ENCODE results near the gene CHRNB2.
A peak's percentile ranks its signal among the peaks of the same experiment; 100 is the strongest.

Gene CHRNB2

DNA sequence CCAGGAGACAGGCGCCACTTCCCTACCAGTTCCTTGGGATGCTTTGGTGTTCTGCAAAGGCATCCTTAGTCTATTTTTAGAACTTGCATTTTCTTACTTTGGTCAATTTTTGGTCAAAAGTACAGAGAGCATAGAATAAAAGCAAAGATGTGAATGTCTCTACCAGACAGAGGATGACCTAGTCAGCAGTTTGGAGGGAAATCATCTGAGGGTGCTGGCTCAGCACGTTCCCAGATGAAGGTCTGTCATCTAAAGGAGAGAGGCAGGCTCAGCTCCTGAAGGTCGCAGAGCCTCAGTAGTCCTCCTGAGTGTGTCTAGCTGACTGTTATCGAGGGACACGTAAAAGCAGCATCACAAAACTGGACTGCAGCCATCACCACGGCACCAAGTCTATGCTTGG, 15.3 kb downstream of the CHRNB2 start:
- no peak for DNase-seq

DNA sequence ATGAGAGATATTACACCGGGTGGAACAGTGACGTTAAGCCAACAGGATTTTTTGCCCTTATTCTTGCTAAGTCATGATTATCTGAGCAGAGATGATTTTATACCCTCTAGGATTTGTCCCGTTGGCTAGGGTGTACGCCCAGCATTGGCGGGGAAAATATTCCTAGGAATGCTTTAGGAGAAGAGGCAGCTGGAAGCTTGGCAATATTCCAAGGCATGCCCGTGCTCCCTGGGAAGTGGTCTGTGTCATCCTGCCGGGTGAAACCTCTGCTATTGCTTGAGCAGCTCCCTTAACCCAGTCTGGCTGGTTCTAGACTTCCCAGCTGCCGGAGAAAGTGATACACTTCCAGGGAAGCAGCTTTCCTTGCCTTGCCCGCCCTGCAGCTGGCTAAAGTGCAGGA, 16.2 kb downstream of the CHRNB2 start:
- DNase-seq, result no peak

DNA sequence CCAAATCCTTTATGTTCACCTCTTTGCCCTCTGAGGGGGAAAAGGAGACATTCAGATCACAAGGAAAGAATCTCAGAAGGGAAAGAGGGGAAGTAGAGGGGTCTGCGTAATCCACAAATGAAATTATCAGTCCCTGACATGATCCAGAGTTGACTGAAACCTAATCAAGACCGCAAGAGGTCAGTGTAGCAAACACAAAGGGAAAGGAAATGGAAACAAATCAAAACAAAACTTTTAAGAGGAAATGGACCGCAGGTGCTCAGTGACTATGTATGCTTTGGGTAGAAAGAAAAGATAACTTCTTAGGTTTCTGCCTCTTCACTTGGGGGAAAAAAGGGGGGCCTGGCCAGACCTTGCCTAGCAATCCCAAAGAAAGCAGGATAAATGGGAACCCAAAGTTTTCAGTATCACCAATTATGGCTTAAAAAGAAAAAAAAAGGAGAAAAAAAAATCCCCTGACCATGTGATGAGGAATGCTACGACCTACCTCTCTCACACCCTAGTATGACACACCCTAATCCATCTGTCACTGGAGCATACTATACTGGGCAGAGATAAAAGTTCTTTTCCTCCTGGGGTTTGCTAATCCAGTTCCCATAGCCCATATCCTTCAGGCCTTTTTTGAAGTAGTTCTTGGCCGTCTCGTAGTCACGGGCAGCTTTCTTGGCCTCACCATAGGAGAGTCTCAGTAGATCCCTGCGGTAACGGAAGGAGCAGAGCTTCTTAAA, 16.9 kb downstream of the CHRNB2 start:
- DNase-seq, result no peak

DNA sequence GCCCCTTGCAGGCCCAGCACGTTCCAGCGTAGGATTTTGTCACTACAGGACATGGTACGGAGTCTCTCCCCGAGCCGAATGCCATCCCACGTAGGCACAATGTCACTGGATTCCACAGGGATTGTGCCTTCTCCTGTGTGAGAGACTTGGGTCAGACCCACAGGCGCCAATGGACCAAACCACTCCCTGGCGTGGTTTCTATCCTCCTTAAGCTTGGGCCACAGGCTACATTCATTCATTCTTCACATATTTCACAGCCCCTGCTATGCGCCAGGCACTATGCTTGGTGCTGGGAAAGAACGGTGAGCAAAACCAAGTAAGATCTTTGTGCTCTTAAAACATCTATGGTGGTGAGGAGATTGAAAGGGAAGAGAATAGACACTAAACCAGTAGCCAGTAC, 18.7 kb downstream of the CHRNB2 start:
- no peak for DNase-seq

DNA sequence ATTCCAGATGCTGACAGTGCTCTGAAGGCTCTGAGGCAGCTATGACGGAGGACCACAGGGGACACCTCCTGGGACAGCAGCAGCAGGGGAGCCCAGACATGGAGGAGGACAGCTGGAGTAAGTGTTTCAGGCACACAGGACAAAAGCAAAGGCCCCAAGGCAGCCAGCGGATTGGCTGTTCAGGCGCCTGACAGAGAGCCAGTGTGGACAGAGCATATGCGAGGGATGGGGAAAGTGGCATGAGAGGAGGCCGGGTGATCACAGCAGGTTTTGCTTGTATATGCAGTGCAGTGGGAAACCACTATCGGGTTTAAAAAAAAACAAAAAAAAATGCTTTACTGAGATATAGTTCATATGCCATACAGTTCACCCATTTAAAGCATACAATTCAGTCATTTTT, 19.1 kb downstream of the CHRNB2 start:
- no peak for DNase-seq

DNA sequence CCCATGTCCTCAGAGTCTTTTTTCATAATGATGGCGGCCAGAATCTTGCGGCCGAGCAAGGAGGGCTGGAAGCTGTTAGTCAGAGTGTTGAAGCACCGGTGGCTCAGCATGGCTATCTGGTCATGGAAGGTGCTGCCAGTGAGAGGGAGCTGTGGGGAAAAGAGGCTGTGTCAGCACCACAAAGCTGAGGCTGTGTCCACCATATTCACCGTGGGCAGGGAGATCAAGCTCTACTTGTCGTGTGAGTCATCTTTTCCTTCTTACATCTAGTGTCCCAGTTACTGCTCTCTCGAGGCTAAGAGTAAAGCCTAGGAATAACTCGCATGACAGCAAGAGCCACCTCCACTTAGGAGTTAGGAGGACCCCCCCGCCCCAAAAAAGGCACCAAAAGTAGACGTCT, 22.2 kb downstream of the CHRNB2 start:
- DNase-seq, result no peak

DNA sequence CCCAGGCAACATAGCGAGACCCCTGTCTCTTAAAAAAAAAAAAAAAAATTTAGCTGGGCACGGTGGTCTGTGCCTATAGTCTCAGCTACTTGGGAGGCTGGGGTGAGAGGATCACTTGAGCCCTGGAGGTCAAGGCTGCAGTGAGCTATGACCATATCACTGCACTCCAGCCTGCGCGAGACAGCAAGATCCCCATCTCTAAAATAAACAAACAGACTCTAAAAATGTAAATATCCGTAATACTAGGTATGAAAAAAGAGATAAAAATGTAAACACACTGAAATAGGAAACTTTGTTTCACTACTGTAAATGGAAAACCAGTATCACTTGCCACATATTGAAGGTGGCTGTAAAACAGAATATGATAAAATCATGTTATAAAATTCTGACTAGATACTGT, 23.2 kb downstream of the CHRNB2 start:
- DNase-seq, result no peak

DNA sequence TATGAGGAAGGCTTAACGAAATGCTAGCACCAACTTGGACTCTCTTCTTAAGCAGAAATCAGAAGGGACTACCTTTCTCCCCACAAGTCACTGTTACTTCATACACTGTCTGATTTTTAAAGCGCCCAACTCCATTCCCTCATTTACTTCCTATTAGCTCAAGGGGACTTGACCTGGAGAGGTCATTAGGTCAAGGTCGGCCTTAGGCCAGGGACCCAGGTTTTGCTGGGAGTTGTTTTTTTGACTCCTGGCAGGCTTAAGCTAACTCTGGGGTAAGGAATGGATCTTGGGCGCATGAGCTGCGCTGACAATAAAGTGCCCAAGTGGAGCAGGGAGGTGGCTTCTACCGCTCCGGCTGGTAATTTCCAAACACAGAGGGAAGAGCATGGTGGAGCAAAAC, 23.6 kb downstream of the CHRNB2 start:
- no peak for DNase-seq

DNA sequence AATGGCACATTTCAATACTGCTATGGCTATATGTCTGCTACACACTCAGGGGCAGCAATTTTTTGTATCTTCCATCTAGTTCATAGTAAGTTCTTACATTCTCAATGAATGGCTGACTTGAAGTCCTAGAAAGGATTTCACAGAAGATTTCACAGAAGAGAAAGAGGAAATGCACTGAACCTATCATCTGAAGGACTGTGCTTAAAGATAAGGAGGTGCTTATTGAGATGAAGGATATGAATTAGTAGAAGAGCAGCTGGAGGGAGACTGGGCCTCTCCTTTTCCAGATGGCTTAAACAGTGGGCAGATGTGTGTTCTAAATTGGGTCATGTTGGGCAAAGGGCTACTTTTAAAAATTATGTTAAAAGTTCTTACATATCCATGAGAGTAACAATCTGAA, 25.8 kb downstream of the CHRNB2 start:
- no peak for DNase-seq

DNA sequence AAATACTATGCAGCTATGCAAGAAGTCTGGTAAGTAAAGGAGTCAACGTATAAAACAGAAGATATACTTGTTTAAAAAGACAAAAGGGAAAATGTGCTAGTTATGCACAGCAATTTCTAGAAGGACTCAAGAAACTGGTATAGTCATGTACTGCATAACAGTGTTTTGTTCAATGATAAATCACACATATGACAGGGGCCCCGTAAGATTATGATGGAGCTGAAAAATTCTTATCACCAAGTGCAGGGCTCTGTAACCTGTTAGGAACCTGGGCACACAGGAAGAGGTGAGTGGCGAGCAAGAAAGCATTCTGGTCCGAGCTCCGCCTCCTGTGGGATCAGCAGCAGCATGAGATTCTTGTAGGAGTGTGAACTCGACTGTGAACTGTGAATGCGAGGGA, 27.2 kb downstream of the CHRNB2 start:
- no peak for DNase-seq

DNA sequence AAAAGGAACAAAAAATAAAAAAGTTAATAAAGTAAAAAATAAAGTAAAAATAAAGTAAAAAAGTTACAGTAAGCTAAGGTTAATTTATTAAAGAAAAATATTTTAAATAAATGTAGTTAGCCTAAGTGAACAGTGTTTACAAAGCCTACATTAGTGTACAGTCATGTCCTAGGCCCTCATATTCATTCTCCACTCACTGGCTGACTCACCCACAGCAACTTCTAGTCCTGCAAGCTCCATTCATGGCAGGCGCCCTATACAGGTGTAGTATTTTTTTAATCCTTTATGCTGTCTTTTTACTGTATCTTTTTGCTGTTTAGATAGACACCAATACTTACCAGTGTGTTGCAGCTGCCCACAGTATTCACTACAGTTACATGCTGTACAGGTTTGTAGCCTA, 28.0 kb downstream of the CHRNB2 start:
- DNase-seq, result no peak

DNA sequence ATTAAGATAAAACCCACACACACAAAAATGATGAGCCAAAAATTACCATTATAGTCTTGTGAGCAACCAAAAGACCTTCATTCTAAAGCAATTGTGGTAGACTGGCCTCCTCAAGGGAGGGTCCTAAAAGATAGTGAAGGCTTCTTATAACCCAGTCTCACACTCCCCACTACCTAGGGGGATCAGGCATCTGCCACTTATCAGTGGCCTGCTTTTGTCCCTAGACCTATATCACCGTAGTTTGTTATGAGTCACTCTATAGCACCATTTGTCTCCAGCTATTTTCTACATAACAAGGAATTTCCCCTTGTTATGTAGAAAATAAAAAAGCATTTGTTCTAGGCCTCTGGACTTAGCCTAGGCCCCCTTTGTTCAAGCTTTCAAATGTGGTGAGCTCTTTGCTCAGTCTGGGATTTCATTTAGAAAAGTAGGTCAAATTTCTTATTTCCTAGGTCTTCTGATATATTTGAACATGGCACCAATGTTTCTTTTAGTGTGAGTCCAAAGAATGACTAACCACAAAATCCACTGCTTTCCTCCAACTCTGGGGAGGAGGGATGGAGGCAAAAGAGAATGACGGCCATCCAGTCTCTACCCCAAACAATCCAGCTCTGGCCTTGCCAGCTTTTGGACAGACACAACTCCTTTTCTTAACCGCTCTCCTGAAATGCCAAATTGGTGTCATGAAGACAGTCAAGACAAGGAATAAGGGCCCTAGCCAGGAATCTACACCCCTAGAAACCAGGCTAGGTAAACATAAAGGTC, 31.5 kb downstream of the CHRNB2 start:
- no peak for DNase-seq

DNA sequence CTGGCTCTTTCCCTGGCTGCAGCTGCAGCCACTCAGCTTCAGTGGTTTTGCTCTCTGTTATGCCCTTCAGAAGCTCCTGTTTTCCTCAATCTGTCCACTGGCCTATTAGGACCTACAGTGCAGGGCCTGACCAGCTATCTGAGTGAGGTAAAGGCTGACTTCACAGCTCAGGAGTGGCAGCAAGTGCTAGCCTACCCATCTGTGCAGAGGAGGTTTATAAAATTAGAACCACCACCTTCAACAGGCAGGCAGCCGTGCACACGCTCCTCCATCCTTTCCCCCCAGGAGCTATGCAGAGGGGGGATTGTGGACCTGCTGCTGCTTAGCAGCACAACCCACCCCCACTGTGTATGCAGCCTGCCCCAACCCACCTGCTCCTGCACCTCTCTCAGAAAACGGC, 32.1 kb downstream of the CHRNB2 start:
- DNase-seq, result no peak

DNA sequence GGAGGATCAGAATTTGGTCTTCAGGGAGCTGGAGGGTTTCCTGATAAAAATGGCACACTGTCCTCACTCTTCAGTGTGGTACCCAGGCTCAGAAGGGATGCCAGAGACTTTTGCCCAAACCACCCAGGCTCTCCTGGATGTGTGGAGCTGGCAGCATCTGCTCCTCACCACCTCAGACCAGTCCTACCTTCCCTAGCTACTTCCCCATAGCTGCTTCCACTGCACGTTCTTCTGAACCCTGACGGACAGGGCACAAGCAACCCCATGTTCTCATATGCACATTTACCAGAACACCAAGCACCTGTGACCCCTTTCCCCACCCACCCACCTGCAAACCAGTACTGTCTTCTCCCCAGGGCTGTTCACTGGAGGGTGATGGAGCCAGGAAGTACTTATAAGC, 35.7 kb downstream of the CHRNB2 start:
- DNase-seq, result no peak

DNA sequence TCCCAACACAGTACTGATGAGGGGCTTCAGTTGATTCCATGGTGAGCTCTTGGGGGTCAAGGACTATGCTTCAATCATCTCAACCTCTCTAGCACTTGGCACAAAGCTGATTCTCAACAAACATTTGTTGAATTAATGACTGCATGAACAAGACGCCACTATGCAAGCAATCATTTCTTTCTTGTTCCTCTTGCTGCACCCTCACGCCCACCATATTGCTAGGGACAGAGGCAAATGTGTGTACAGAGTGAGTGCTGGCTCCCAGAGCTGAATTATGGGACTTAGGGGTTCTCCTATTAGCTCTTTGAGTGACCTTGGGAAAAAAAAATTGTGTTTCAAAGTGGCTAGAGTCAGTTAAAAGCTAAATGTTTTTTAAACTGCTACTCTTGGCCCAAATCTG, 38.0 kb downstream of the CHRNB2 start:
- no peak for DNase-seq

DNA sequence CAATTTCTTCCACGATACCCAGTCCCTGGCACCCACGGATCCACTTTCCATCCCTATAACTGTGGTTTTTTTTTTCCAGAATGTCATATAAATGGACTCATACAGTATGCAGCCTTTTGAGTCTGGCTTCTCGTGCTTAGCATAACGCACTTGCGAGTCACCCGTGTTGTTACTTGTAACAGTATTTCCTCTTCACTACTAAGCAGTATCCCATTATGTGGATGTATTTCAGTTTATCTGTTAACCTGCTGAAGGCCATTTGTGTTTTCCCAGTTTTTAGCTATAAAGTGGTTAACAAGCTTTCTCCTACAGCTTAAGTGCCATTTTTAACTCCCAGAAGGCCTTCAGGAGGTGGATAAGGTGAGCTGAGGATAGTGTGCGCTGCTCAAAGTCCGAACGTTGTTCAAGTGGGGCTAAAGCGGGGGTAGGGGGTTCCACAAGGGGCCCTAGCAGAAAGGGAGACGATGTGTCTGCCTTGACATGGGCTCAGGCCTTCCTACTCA, 39.6 kb downstream of the CHRNB2 start:
- DNase-seq, result no peak

DNA sequence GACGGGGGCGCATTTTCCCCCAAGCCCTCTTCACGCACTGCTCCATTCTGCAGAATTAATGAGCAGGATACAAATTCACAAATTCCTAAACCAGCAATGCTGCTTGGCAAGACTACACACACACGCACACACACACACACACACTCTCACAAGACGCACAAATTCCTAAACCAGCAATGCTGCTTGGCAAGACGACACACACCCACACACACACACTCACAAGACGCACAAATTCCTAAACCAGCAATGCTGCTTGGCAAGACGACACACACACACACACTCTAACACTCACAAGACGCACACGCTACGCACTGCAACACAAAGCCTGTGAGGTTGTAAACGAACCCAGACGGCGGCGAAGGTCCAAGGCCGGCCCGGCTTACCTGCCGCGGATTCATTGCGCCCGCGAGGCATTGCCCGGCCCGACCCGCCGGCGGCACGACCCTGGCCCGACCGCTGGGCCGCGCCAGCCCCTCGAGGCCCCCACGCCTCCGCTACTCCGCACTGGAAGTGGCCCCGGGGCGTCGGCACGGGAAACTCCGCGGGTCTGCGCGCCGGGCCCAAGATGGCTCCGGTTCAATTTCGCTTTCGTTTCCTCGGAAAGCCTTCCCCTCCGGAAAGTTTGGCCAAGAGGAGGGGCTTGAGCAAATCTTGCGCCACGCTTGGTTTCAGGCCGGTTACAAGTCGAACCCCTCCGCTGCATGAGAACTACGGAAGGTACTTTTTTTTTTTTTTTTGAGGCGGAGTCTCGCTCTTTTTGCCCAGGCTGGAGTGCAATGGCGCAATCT, 40.2 kb downstream of the CHRNB2 start, which contains the start of gene ADAR:
ADAR (minus strand) TSS at position 578 of the 788 bp plus-strand sequence; CDS start at position 398, 180 bp downstream.
- DNase-seq, result peak; percentile 81

DNA sequence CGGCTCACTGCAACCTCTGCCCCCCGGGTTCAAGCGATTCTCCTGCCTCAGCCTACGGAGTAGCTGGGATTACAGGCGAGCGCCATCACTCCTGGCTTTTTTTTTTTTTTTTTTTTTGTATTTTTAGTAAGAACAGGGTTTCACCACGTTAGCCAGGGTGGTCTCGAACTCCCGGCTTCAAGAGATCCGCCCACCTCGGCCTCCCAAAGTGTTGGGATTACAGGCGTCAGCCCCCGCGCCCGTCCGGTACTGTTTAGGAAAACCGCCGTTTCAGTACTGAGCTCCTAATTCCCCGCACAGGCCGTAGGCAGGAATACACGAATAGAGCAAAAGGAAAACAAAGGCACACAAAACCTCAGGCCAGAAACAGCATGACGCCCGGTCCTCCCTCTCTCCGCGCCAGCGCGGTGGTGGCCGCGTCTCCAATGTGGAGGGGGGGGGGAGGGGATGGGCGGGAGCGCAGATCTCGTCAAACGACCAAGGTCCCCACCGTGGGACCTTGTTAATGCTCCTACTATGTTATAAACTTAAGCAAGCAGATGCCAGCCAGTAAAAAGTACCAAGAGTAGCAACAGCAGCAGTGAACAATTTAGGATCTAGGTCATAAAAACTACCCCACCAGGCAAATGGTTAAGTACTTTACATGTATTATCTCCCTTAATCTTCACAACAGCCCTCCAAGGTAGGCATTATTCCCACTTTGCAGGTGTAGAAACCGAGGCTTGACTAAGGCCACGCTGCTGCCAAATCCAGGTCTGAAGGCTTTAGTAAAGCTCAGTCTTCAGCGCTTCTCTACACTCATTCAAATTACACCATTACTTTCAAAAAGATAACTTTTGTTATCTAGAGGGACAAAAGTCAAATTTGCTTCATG, 41.1 kb downstream of the CHRNB2 start:
- peak; percentile 29 for DNase-seq

DNA sequence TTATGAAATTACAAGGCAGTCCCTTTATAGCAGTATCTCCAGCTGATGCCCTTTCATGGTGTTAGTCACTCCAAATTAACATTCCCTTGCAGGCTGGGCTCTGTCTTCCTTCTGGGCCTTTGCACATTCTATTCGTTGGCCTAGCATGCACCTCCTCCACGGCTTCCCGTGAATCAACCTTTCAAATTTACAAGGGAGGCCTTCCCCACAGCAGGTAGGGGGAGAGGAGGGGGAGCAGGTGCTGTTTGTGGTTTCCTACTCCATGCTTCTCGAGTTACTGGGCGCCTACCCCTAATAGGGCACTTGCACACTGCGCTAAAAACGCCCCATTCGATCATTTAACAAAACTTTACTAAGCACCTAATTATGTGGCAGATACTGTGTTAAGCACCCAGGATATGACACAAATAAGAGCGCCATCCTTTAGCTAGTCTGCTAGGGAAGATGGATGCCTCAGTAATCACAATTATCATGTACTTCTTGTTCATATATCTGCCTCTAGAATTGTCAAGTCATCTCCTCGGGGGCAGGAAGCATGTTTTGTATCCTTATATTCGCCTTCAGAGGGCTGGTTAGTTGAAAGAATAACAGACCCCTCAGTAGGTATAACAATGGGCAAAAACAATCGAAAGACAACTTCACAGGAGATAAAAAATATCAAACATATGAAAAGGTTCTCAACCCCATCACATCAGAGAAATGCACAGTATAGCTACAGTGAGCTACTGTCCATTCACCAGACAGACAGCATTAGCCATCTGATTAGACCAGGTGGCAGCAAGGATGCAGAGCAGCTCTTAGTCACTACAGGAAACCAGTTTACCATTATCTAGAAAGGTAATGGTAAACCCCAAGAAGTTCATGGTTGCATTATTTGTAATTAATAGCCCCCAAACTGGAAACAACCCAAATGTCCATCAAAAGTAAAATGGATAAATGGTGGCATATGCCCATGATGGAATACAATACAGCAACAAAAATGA, 42.1 kb downstream of the CHRNB2 start:
- no peak for DNase-seq

DNA sequence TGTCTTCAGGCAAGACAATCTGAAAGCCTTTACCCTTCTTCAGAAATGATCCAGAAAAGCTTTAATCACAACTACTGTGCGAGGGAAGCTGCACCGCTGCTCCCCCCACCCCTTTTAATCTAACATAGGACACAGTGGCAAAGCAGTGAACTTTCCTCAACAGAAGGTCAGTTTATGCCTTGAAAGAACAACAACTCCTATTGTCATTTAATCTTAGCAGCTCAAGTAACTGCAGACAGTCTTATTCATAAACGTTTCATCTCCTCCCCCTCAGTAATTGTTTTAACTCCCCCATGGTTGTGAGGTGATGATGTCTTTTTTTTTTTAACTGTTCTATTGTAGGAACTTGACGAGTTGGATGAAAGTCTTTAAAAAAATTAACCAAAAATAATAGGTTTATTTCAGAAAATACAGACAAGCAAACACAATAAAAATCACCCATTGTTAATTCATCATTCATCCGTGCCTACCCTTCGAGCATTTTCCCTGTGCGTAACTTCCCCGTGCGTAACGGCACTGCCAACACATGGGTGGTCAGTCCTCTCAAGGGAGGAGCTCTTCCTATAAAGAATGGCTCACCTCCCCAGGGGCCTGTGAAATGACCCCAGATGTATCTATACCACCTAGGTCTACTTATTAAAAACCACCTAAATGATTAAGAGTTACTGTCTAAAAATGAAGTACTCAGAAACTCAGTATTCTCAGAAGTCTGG, 43.7 kb downstream of the CHRNB2 start:
- DNase-seq, result no peak

DNA sequence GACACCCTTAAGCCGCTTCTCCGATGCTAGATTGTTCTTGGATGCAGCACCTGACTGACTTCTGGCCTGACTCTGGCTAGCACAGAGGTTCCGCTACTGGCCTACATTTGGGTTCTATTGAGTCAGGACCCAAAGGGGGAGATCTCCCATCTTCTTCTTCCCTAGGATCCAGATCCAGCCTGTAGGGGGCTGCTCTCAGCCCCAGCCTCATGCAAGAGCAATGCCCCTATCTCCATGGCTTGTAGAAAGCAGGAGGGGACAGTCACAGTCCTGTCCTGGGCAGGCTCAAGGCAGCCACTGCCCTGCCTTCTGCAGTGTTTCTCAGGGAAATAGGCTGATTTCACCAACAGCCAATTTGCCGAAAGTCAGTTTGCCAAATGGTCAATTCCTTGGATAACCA, 46.7 kb downstream of the CHRNB2 start:
- DNase-seq, result no peak

Data from NCI-H2171 (cell line).